GM10266 (cell line): Measurements from ENCODE around the gene OR5AC2.

Experiments
- DNase-seq: peaks from one replicate; pipeline ENCODE4 v3.0.0; 2012; ENCODE audit errors: extremely low spot score
- TF ChIP-seq, protein P1 (sequence below): IDR thresholded peaks from 2 replicates; pipeline ENCODE4 v1.5.1; 2012; ENCODE audit warnings: mild to moderate bottlenecking, low read depth; ENCODE audit not compliant: control insufficient read depth, insufficient read depth; ENCODE audit errors: missing control alignments

The OR5AC2 gene

GRCh38 chr3:98056035-98056434 lies 30.9 kb upstream of the OR5AC2 start:
- no peak for DNase-seq
- TF ChIP-seq, protein P1, sequence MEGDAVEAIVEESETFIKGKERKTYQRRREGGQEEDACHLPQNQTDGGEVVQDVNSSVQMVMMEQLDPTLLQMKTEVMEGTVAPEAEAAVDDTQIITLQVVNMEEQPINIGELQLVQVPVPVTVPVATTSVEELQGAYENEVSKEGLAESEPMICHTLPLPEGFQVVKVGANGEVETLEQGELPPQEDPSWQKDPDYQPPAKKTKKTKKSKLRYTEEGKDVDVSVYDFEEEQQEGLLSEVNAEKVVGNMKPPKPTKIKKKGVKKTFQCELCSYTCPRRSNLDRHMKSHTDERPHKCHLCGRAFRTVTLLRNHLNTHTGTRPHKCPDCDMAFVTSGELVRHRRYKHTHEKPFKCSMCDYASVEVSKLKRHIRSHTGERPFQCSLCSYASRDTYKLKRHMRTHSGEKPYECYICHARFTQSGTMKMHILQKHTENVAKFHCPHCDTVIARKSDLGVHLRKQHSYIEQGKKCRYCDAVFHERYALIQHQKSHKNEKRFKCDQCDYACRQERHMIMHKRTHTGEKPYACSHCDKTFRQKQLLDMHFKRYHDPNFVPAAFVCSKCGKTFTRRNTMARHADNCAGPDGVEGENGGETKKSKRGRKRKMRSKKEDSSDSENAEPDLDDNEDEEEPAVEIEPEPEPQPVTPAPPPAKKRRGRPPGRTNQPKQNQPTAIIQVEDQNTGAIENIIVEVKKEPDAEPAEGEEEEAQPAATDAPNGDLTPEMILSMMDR: no peak

GRCh38 chr3:98057631-98058030 lies 29.3 kb upstream of the OR5AC2 start:
- no peak for DNase-seq
- TF ChIP-seq, protein P1: no peak

- no peak for DNase-seq
- TF ChIP-seq, protein P1: no peak
Measured at GRCh38 chr3:98058244-98058960, 28.6 kb upstream of the OR5AC2 start.

- DNase-seq: no peak
- TF ChIP-seq, protein P1: no peak
Measured at GRCh38 chr3:98068824-98069223, 18.1 kb upstream of the OR5AC2 start.

DNA sequence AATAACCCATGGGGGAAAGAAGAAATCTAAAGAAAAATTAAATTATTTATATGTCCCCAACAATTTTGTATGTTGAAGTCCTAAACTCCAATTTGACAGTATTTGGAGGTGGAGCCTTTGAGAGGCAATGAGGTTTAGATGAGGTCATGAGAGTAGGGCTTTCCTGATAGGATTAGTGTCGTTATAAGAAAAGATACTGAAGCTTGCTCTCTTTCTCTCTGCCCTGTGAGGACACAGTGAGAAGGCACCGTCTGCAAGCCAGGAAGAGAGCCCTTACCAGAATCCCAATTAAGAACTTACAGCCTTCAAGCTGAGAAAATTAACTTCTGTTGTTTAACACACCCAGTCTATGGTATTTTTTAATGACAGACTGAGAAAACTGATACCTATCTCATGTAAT lies 16.1 kb upstream of the OR5AC2 start:
- no peak for DNase-seq
- TF ChIP-seq, protein P1: no peak

DNA sequence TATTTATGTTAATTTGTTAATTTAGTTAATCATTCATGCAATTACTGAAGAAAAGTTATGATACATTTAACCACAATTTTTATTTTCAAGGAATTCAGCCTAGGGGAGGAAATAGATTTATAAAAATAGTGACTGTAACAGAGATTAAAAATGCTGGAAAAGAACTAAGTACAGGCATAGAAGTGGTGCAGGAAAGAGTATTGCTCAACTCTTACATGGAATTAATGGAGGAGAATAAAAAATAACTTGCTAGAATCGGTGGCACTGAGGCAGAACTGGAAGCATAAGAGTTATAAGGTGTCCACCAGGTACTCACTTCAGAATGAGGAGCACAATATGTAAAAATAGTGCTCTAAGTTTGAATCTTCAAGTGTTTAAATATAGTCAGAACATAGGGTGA lies 13.5 kb upstream of the OR5AC2 start:
- TF ChIP-seq, protein P1: no peak
- DNase-seq: no peak

- TF ChIP-seq, protein P1: no peak
- no peak for DNase-seq
Measured at GRCh38 chr3:98095882-98096281, 8.9 kb downstream of the OR5AC2 start.
